K562 (cell line): ENCODE results near the gene PIEZO2. TPM values are rescaled to one million over a fixed set of nuclear protein-coding genes. Genes with fewer than 3 reads are reported as not detected.

Source experiments
- ATAC-seq: fragments of 200-7000 bp; cut with Tn5 transposase; 3 replicates; pipeline ENCODE4 v1.9.1; 2020; ENCODE audit warnings: moderate library complexity
- BruUV-seq: library from RNA; stranded (reverse); fragments of 400-500 nt; replicated peaks from 2 replicates; lab custom pipeline; 2021; lab: Mats Ljungman, UMichigan
- CTCF ChIA-PET: fragments of 300-600 bp; formaldehyde crosslinking; extraction: SDS; loops from one replicate; lab custom pipeline; 2021; ENCODE audit warnings: low intra/inter-chr PET ratio; lab: Yijun Ruan, JAX
- POLR2A ChIA-PET: fragments of 300-600, 350-650 bp; sonication (Branson Sonifier 250); formaldehyde crosslinking; extraction: SDS; loops from one replicate; lab custom pipeline; 2021; ENCODE audit warnings: antibody characterized with exemption, inconsistent platforms; lab: Yijun Ruan, JAX
- DNase-seq, 4 experiments: peaks; one replicate each; pipeline versions ENCODE4 v3.0.0 to v3.0.0-alpha.2; 2011 to 2018; ENCODE audit warnings: low spot score in 3 of 4, mixed read lengths in 3 of 4; ENCODE audit errors: extremely low read depth in 1 of 4
- FAIRE-seq: peaks from 2 replicates; lab custom pipeline; 2011; peaks lifted over from hg19 to GRCh38; lab: Jason Lieb, UNC
- H2AFZ ChIP-seq: 2 replicates; pipeline ENCODE4 v1.6.0; 2011; ENCODE audit warnings: low read depth, low read length, control low read depth, inconsistent platforms
- H3K27ac ChIP-seq: fragments of 200-600 bp; 3 replicates; pipeline ENCODE4 v1.8.0; 2011; ENCODE audit warnings: low read depth, mild to moderate bottlenecking, control low read depth, inconsistent platforms, low read length, moderate library complexity, mixed read lengths; ENCODE audit errors: extremely low read depth
- H3K27me3 ChIP-seq, 2 experiments: fragments of 300-600 bp in 1 of 2; 2 replicates in 1 of 2; 3 replicates in 1 of 2; pipeline versions ENCODE4 v1.6.0 to v1.8.0; 2011; ENCODE audit warnings: inconsistent platforms in 2 of 2, low read length in 2 of 2, mild to moderate bottlenecking in 1 of 2, mixed read lengths in 1 of 2, moderate library complexity in 1 of 2; ENCODE audit not compliant: control insufficient read depth in 2 of 2, insufficient read depth in 2 of 2
- H3K36me3 ChIP-seq: fragments of 300-600 bp; 3 replicates; pipeline ENCODE4 v1.8.0; 2011; ENCODE audit warnings: mild to moderate bottlenecking, low read length, inconsistent platforms; ENCODE audit not compliant: control insufficient read depth, insufficient read depth
- H3K4me1 ChIP-seq, 2 experiments: fragments of 200-600 bp in 1 of 2; replicated peaks in 1 of 2; 2 replicates in 1 of 2; 3 replicates in 1 of 2; pipeline versions ENCODE4 v1.5.1 to v1.8.0; 2011; ENCODE audit warnings: inconsistent platforms in 2 of 2, low read length in 2 of 2, mild to moderate bottlenecking in 1 of 2, mixed read lengths in 1 of 2, moderate library complexity in 1 of 2; ENCODE audit not compliant: control insufficient read depth in 2 of 2, insufficient read depth in 2 of 2
- H3K4me2 ChIP-seq: 2 replicates; pipeline ENCODE4 v1.6.1; 2011; ENCODE audit warnings: low read length, control low read depth, inconsistent platforms, mixed read lengths; ENCODE audit not compliant: insufficient read depth
- H3K4me3 ChIP-seq: fragments of 200-600 bp; sonication (generic), shearing (Covaris generic); 2 replicates; pipeline ENCODE4 v1.5.1; 2016; ENCODE audit warnings: control low read depth, inconsistent platforms
- H3K79me2 ChIP-seq: fragments of 200-600 bp; 3 replicates; pipeline ENCODE4 v1.8.0; 2011; ENCODE audit warnings: low read length, inconsistent platforms; ENCODE audit not compliant: control insufficient read depth, insufficient read depth
- H3K9ac ChIP-seq, 2 experiments: 2 replicates each; pipeline versions ENCODE4 v1.6.0 to v1.6.1; 2011; ENCODE audit warnings: low read depth in 2 of 2, low read length in 2 of 2, control low read depth in 1 of 2, inconsistent platforms in 1 of 2, mild to moderate bottlenecking in 1 of 2, mixed read lengths in 1 of 2; ENCODE audit not compliant: insufficient read depth in 1 of 2
- H3K9me1 ChIP-seq: one replicate; pipeline ENCODE4 v1.6.0; 2011; ENCODE audit warnings: inconsistent platforms, mild to moderate bottlenecking, low read length, moderate library complexity; ENCODE audit not compliant: control insufficient read depth, insufficient read depth
- H3K9me3 ChIP-seq: replicated peaks from 2 replicates; pipeline ENCODE4 v1.5.1; 2011; ENCODE audit warnings: low read depth, low read length, inconsistent platforms; ENCODE audit not compliant: control insufficient read depth, insufficient read depth
- H4K20me1 ChIP-seq: replicated peaks from 2 replicates; pipeline ENCODE4 v1.6.1; 2011; ENCODE audit warnings: low read length, inconsistent platforms, mixed read lengths; ENCODE audit not compliant: control insufficient read depth, insufficient read depth
- CBX3 ChIP-seq, 2 experiments: IDR thresholded peaks; 1 replicate in 1 of 2; 2 replicates in 1 of 2; pipeline ENCODE4 v1.6.1; 2012; ENCODE audit warnings: inconsistent platforms in 2 of 2, low read length in 2 of 2, borderline replicate concordance in 1 of 2, control low read depth in 1 of 2
- CREB3 ChIP-seq: fragments of 450-650 bp; conservative IDR thresholded peaks from 2 replicates; pipeline ENCODE4 v1.6.1; 2016; ENCODE audit warnings: missing genetic modification characterization, low read depth, mild to moderate bottlenecking, missing compliant biosample characterization, moderate library complexity
- ELF2 ChIP-seq: fragments of 250-450 bp; sonication (Bioruptor Pico); IDR thresholded peaks from 2 replicates; pipeline ENCODE4 v1.5.0; 2021; ENCODE audit warnings: mild to moderate bottlenecking
- MCM5 ChIP-seq: fragments of 450-650 bp; IDR thresholded peaks from 2 replicates; pipeline ENCODE4 v1.6.1; 2016; ENCODE audit warnings: low read depth
- NFATC3 ChIP-seq: fragments of 450-650 bp; IDR thresholded peaks from 2 replicates; pipeline ENCODE4 v1.6.1; 2017; ENCODE audit warnings: mild to moderate bottlenecking
- PML ChIP-seq: IDR thresholded peaks from 2 replicates; pipeline ENCODE4 v1.6.1; 2012; ENCODE audit warnings: low read length, inconsistent platforms
- PURB ChIP-seq: sonication (generic); formaldehyde crosslinking; IDR thresholded peaks from 2 replicates; pipeline ENCODE4 v1.9.0; 2021; ENCODE audit warnings: low read depth, mild to moderate bottlenecking, missing genetic modification reagents
- RBM15 ChIP-seq: fragments of 200-400 bp; formaldehyde crosslinking; IDR thresholded peaks from 2 replicates; pipeline ENCODE4 v1.6.1; 2018; ENCODE audit warnings: mild to moderate bottlenecking, low read length, moderate library complexity; ENCODE audit not compliant: insufficient read depth
- SAP30 ChIP-seq: fragments of 200-600 bp; sonication (generic); IDR thresholded peaks from 2 replicates; pipeline ENCODE4 v1.6.1; 2012; ENCODE audit warnings: borderline replicate concordance, low read depth, mild to moderate bottlenecking, moderate library complexity, low read length, control low read depth, inconsistent platforms; ENCODE audit not compliant: insufficient read depth, poor library complexity, severe bottlenecking
- STAG1 ChIP-seq: sonication (generic); formaldehyde crosslinking; IDR thresholded peaks from 2 replicates; pipeline ENCODE4 v1.5.0; 2020; ENCODE audit warnings: missing genetic modification reagents, borderline replicate concordance
- STAT5A ChIP-seq: IDR thresholded peaks from 2 replicates; pipeline ENCODE4 v1.6.1; 2012; ENCODE audit warnings: low read length, inconsistent platforms, borderline replicate concordance
- USF1 ChIP-seq: sonication (generic); formaldehyde crosslinking; IDR thresholded peaks from 2 replicates; pipeline ENCODE4 v1.9.0; 2022; ENCODE audit warnings: mild to moderate bottlenecking, missing genetic modification reagents
- ZBTB43 ChIP-seq: sonication (generic); formaldehyde crosslinking; IDR thresholded peaks from 2 replicates; pipeline ENCODE4 v1.8.0; 2023; ENCODE audit warnings: mild to moderate bottlenecking, missing genetic modification reagents
- ZFP30 ChIP-seq: fragments of 250-450 bp; sonication (Bioruptor Pico); IDR thresholded peaks from 2 replicates; pipeline ENCODE4 v1.8.0; 2022; ENCODE audit warnings: moderate library complexity, mild to moderate bottlenecking, inconsistent platforms, borderline replicate concordance
- ZFP91 ChIP-seq: sonication (generic); formaldehyde crosslinking; IDR thresholded peaks from 2 replicates; pipeline ENCODE4 v1.8.0; 2022; ENCODE audit warnings: mild to moderate bottlenecking, missing genetic modification reagents
- ZNF785 ChIP-seq: fragments of 250-450 bp; sonication (Bioruptor Pico); IDR thresholded peaks from 2 replicates; pipeline ENCODE4 v1.4.0; 2020; ENCODE audit warnings: mild to moderate bottlenecking
- WGBS: fragments of 100-300 bp; shearing (Covaris generic); methylation state at CpG from one replicate; pipeline ENCODE4 v1.1.6; 2016; ENCODE audit warnings: low coverage, mixed read lengths; ENCODE audit not compliant: insufficient coverage; ENCODE audit errors: missing lambda C conversion rate; 5-methylcytosine and 5-hydroxymethylcytosine counted together
- in situ Hi-C: fragments of 300-500 bp; cut with MboI; formaldehyde crosslinking; loops from 4 replicates; pipeline ENCODE4 v1.15.0; 2018; ENCODE audit warnings: inconsistent platforms, mixed read lengths
- intact Hi-C: fragments of 100-400 bp; cut with micrococcal nuclease; formaldehyde crosslinking; loops from 2 replicates; pipeline ENCODE4 v1.14.2; 2022
- polyA plus RNA-seq, 8 experiments: library from polyadenylated mRNA; depleted of rRNA in 4 of 8; stranded (reverse) in 5 of 8; unstranded in 3 of 8; fragments of >200 nt; fragmentation: Nextera tagmentation in 2 of 8; fragmentation: Illumina TruSeq in 1 of 8; extraction: Ambion mirVana in 2 of 8; extraction: Trizol in 1 of 8; gene quantifications; 2 replicates each; pipeline versions ENCODE4 v1.2.1 to v1.2.3, GENCODE V29; 2011 to 2014; ENCODE audit warnings: inconsistent platforms in 1 of 8, missing spikeins in 1 of 8
- total RNA-seq, 7 experiments: library from RNA; depleted of rRNA in 6 of 7; stranded (reverse); fragments of >200 nt in 6 of 7; fragmentation: Illumina TruSeq in 2 of 7; extraction: Trizol in 2 of 7; gene quantifications; 2 replicates each; pipeline versions ENCODE4 v1.2.1 to v1.2.3, GENCODE V29; 2011 to 2021; ENCODE audit warnings: low replicate concordance in 1 of 7

PIEZO2 gene
- total and polyA plus RNA-seq, 9 of the 15 experiments (the other 6 are each of a cell fraction or from before 2014, with no cell fraction given): 0.54 to 4.1 (median 2.0) TPM

GRCh38 chr18:11020161-11020853 lies 129.1 kb downstream of the PIEZO2 start:
- peaks cover 0 to 2% of the 10 kb centered on the region in 2 experiments; a peak in 1 of 5 replicates for H3K27me3 ChIP-seq
- H3K4me3 ChIP-seq: no peak overlapping the region
- H3K9me1 ChIP-seq: no peaks in the 10 kb centered on the region
- ChIA-PET POLR2A (interaction anchor here (0.5 to 0.6 kb wide), 2 partner anchors 84 to 500 kb away, joined by 3 read pairs; no protein-coding TSS in a partner anchor), CTCF (no interaction called here)
- 5% methylated on average over 2 of the region's 2 CpGs for WGBS
- TF ChIP-seq SAP30 (no peak), STAG1 (no peak), USF1 (CRISPR knock-in tag) (no peak), MCM5 (no peak), ELF2 (CRISPR knock-in tag) (no peak), ZNF785 (CRISPR knock-in tag) (no peak), ZFP91 (no peak), STAT5A (no peak), PURB (CRISPR knock-in tag) (no peak), CREB3 (tag) (no peak), CBX3 (IDR thresholded peaks at IDR 0.05; ENCODE audit: borderline replicate concordance in 1 of 2, low read length in 2 of 2) (no peak), PML (no peak), ZFP30 (CRISPR knock-in tag) (no peak), NFATC3 (no peak), RBM15 (no peak), ZBTB43 (CRISPR knock-in tag) (no peak)
- DNase-seq (no peak), ATAC-seq (no peak), FAIRE-seq (no peak)
- no peaks in the 10 kb centered on the region for H3K79me2 ChIP-seq
- H3K36me3 ChIP-seq: no peaks in the 10 kb centered on the region
- H3K9ac ChIP-seq: no peak overlapping the region
- BruUV-seq: no TSS peak
- no peaks in the 10 kb centered on the region; the same call in 1 of the 2 replicates for H4K20me1 ChIP-seq
- intact Hi-C loops: no loop called here
- H3K4me1 ChIP-seq: no peaks in the 10 kb centered on the region
- in situ Hi-C loops: no loop called here
- H3K27ac ChIP-seq: no peak overlapping the region
- no peaks in the 10 kb centered on the region for H3K9me3 ChIP-seq
- no peak overlapping the region for H2AFZ ChIP-seq
- no peak overlapping the region for H3K4me2 ChIP-seq
